ENCODE results near the gene KRT17. TPM values are rescaled to one million over a fixed set of nuclear protein-coding genes. Genes with fewer than 3 reads are reported as not detected.

KRT17 gene
- total and polyA plus RNA-seq, 8 donors = 4.1 to 85.6 (median 6.6) TPM

DNA sequence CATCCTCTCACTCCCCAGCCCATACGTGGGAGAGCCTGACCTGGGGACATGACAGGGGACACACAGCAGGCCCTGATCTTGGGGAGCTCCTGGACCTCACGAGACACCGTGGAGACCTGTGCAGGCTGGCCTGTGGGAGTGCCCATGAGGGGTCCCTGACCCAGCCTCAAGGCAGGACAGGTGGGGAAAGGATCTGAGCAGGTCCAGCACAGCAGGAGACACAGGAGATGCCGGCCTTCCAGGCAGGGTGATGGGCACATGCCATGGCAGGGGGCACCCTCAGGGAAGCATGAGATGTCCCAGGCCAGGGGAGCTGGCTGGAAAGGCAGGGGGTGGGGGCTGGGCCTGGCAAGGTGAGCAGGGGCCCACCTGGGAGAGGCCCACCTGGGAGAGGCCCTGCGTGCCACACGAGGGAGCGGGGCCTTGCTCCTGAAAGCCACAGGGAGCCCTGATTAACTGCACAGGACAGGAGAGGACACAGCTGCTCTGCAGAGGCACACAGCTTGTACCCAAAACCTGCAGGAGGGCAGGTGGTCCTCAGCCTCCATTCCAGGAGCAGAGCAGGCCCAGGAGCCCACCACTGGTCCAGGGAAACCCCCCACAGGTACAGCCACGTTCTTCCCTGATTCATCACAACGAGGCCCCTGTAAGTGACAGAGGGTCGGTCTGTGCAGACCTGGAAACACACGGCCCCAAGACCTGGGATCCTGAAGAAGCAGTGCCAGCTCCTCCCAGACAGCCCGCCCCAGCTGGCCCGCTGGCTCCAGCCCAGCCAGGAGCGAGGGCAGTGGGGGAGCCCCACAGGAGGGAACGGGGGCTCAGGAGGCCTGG lies 26.6 kb upstream of the KRT17 start:
- Histone ChIP-seq H3K36me3 (no peaks in the 10 kb centered on the region), H3K4me3 (no peak overlapping the region), H3K9me3 (no peaks in the 10 kb centered on the region), H3K27ac (peak overlapping the region; percentile 67 to 80), H3K27me3 (no peaks in the 10 kb centered on the region), H3K4me1 (peaks cover 4 to 29% of the 10 kb centered on the region in 2 donors)
- DNase-seq (peak in 1 of 4 donors; percentile 51), ATAC-seq (no peak)
- TF ChIP-seq, protein P1, sequence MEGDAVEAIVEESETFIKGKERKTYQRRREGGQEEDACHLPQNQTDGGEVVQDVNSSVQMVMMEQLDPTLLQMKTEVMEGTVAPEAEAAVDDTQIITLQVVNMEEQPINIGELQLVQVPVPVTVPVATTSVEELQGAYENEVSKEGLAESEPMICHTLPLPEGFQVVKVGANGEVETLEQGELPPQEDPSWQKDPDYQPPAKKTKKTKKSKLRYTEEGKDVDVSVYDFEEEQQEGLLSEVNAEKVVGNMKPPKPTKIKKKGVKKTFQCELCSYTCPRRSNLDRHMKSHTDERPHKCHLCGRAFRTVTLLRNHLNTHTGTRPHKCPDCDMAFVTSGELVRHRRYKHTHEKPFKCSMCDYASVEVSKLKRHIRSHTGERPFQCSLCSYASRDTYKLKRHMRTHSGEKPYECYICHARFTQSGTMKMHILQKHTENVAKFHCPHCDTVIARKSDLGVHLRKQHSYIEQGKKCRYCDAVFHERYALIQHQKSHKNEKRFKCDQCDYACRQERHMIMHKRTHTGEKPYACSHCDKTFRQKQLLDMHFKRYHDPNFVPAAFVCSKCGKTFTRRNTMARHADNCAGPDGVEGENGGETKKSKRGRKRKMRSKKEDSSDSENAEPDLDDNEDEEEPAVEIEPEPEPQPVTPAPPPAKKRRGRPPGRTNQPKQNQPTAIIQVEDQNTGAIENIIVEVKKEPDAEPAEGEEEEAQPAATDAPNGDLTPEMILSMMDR (IDR thresholded peaks at IDR 0.05) = no peak
- intact Hi-C loops (cut with DNase I) = no loop called here

DNA sequence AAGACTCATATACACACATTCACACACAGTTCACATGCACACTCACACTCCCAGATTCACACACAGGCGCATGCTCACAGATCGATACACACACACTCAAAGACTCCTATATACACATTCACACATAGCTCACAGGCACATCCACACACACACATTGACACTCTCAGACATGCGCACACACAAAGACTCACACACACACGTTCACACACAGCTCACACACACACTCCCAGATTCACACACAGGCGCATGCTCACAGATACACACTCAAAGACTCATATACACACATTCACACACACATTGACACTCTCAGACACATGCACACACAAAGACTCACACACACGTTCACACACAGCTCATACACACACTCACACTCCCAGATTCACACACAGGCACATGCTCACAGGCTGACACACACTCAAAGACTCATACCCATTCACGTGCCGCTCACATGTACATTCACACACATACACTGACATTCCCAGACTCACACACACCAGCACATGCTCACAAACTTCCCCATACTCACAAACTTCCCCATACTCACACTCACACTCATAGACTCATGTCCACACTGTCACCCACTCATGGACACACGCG lies 25.6 kb upstream of the KRT17 start:
- ATAC-seq = no peak

DNA sequence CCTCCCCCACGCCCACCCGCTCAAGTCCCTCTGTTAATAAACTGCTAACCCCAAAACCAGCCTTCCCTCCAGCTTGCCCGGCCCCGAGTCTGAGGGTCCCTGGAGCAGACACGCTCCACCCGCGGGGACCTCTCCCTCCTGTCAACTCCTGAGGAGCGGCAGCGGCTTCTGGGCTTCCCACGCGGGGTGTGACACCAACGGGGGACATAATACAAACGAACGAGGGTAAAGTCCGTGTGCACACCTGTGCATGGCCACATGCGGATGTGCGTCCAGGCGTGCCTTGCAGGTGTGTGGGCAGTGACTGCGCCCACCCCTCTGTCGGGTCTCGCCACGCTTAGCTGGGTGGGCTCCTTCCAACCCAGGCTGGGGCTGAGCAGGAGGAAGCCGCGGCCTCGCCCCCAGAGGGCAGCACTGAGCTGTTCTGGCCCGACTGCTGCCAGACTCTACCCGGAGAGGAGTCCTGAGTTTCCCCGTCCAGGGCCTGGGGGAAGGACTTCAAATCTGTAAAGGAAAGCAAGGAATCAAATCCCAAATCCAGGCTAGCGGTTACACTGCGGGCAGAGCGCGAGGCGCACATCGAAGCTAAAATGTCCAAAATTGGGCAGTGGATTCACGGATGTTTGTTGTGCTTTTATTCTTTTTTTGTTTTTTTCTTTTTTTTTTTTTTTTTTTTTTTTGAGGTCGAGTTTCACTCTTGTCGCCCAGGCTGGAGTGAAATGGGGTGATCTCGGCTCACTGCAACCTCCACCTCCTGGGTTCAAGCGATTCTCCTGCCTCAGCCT lies 24.2 kb upstream of the KRT17 start:
- TF ChIP-seq, protein P1 (IDR thresholded peaks at IDR 0.05) = peak; percentile 86 to 95
- peak; percentile 91 for ATAC-seq
- Histone ChIP-seq H3K27me3 (no peaks in the 10 kb centered on the region), H3K4me1 (peaks cover 4 to 30% of the 10 kb centered on the region in 2 donors), H3K36me3 (no peaks in the 10 kb centered on the region), H3K4me3 (peak overlapping the region in 1 of 2 donors; percentile 5), H3K27ac (peak overlapping the region in 1 of 2 donors; percentile 2), H3K9me3 (no peaks in the 10 kb centered on the region)
- intact Hi-C loops (cut with DNase I) = no loop called here
- DNase-seq = peak; percentile 74 to 97 (median 87)

More for the DNA sequence above, 25.6 kb upstream of the KRT17 start:
- TF ChIP-seq, protein P1 (IDR thresholded peaks at IDR 0.05) = no peak
- intact Hi-C loops (cut with DNase I) = no loop called here
- Histone ChIP-seq H3K9me3 (no peaks in the 10 kb centered on the region), H3K36me3 (no peaks in the 10 kb centered on the region), H3K4me1 (peaks cover 4 to 35% of the 10 kb centered on the region in 2 donors), H3K4me3 (no peak overlapping the region), H3K27me3 (no peaks in the 10 kb centered on the region), H3K27ac (no peak overlapping the region)
- DNase-seq = no peak

DNA sequence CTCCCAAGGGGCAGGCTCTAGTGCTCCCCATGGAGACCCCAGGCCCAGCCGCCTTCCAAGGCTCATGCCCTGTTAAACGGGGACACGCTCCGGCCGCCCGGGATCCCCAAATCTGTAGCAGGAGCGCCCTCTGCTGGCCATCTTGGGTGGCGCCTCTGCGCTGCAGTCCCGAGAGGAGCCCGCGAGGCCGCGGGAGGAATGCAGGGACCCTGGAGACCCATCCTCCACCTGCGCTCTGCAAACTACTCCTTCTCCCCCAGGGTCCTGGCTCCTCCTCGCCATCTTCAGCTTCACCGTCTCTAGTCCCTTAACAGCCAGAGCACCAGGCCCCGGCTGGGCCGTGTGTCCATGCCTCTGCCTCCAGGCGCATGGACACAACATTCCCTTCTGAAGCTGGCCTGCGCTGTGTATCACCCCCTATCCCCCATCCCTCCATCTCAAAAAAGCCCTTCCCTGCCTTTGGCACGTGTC lies 23.6 kb upstream of the KRT17 start:
- peak overlapping the region in 1 of 2 donors; percentile 5 for H3K4me3 ChIP-seq
- peak; percentile 78 to 98 (median 88) for DNase-seq
- intact Hi-C loops (cut with DNase I) = no loop called here

More for the DNA sequence above, 23.6 kb upstream of the KRT17 start:
- peak; percentile 84 for ATAC-seq
- Histone ChIP-seq H3K4me1 (peaks cover 4 to 30% of the 10 kb centered on the region in 2 donors), H3K36me3 (no peaks in the 10 kb centered on the region), H3K9me3 (no peaks in the 10 kb centered on the region), H3K27me3 (no peaks in the 10 kb centered on the region), H3K27ac (no peak overlapping the region)
- TF ChIP-seq, protein P1 (IDR thresholded peaks at IDR 0.05) = peak; percentile 98
